H9 (cell line): ENCODE results near the gene PHLDA1. TPM values are rescaled to one million over a fixed set of nuclear protein-coding genes. Genes with fewer than 3 reads are reported as not detected.

Experiments used
- DNase-seq: peaks from one replicate; pipeline ENCODE4 v3.0.0-alpha.2; 2017
- H2AFZ ChIP-seq: one replicate; pipeline ENCODE4 v1.6.1; 2013; ENCODE audit warnings: mild to moderate bottlenecking, low read length, control low read depth, moderate library complexity
- H2AK5ac ChIP-seq: 2 replicates; pipeline ENCODE4 v1.6.1; 2013; ENCODE audit warnings: low read length, control low read depth, mixed read lengths; ENCODE audit not compliant: insufficient read length
- H2BK120ac ChIP-seq: one replicate; pipeline ENCODE4 v1.6.1; 2013; ENCODE audit warnings: low read depth, mild to moderate bottlenecking, low read length, control low read depth, inconsistent platforms; ENCODE audit not compliant: poor library complexity, severe bottlenecking
- H2BK12ac ChIP-seq: 2 replicates; pipeline ENCODE4 v1.6.1; 2013; ENCODE audit warnings: low read length, control low read depth, mixed read lengths, low read depth; ENCODE audit not compliant: insufficient read length
- H2BK15ac ChIP-seq: 2 replicates; pipeline ENCODE4 v1.6.1; 2013; ENCODE audit warnings: low read depth, low read length, control low read depth
- H2BK20ac ChIP-seq: one replicate; pipeline ENCODE4 v1.6.1; 2013; ENCODE audit warnings: low read depth, mild to moderate bottlenecking, low read length, control low read depth, inconsistent platforms; ENCODE audit not compliant: poor library complexity, severe bottlenecking
- H2BK5ac ChIP-seq: 2 replicates; pipeline ENCODE4 v1.6.1; 2013; ENCODE audit warnings: low read length, control low read depth, mixed read lengths; ENCODE audit not compliant: insufficient read length
- H3K14ac ChIP-seq: 2 replicates; pipeline ENCODE4 v1.6.1; 2013; ENCODE audit warnings: low read length, control low read depth; ENCODE audit not compliant: insufficient read depth
- H3K18ac ChIP-seq: 2 replicates; pipeline ENCODE4 v1.6.1; 2013; ENCODE audit warnings: low read depth, mild to moderate bottlenecking, mixed read lengths, low read length, control low read depth; ENCODE audit not compliant: insufficient read length
- H3K23ac ChIP-seq: 2 replicates; pipeline ENCODE4 v1.6.1; 2013; ENCODE audit warnings: low read length, control low read depth, mixed read lengths, low read depth; ENCODE audit not compliant: insufficient read length
- H3K23me2 ChIP-seq: 2 replicates; pipeline ENCODE4 v1.6.1; 2013; ENCODE audit warnings: low read depth, mild to moderate bottlenecking, mixed read lengths, low read length, control low read depth; ENCODE audit not compliant: insufficient read length, poor library complexity, severe bottlenecking
- H3K27ac ChIP-seq: 2 replicates; pipeline ENCODE4 v1.5.1; 2013; ENCODE audit warnings: low read length, control low read depth, mixed read lengths, low read depth; ENCODE audit not compliant: insufficient read length
- H3K27me3 ChIP-seq: 2 replicates; pipeline ENCODE4 v1.6.1; 2013; ENCODE audit warnings: low read length, control low read depth, inconsistent platforms; ENCODE audit not compliant: insufficient read depth
- H3K4ac ChIP-seq: 2 replicates; pipeline ENCODE4 v1.6.1; 2013; ENCODE audit warnings: low read depth, mild to moderate bottlenecking, control low read depth, inconsistent platforms, low read length, moderate library complexity
- H3K4me1 ChIP-seq: 2 replicates; pipeline ENCODE4 v1.6.1; 2013; ENCODE audit warnings: low read length, control low read depth, inconsistent platforms; ENCODE audit not compliant: insufficient read depth
- H3K4me2 ChIP-seq: 2 replicates; pipeline ENCODE4 v1.6.1; 2013; ENCODE audit warnings: low read length, control low read depth, mixed read lengths; ENCODE audit not compliant: insufficient read length, insufficient read depth
- H3K56ac ChIP-seq: 2 replicates; pipeline ENCODE4 v1.6.1; 2013; ENCODE audit warnings: low read depth, mild to moderate bottlenecking, mixed read lengths, low read length, control low read depth; ENCODE audit not compliant: insufficient read length
- H3K79me1 ChIP-seq: 2 replicates; pipeline ENCODE4 v1.6.1; 2013; ENCODE audit warnings: low read depth, mild to moderate bottlenecking, moderate library complexity, low read length, control low read depth, inconsistent platforms; ENCODE audit not compliant: insufficient read depth, poor library complexity, severe bottlenecking
- H3K79me2 ChIP-seq: 2 replicates; pipeline ENCODE4 v1.6.1; 2013; ENCODE audit warnings: low read length, control low read depth, inconsistent platforms; ENCODE audit not compliant: insufficient read depth
- H3K9ac ChIP-seq: 2 replicates; pipeline ENCODE4 v1.6.1; 2013; ENCODE audit warnings: low read length, control low read depth, mixed read lengths; ENCODE audit not compliant: insufficient read length; ENCODE audit errors: extremely low read depth
- H3K9me3 ChIP-seq: one replicate; pipeline ENCODE4 v1.6.1; 2013; ENCODE audit warnings: low read depth, low read length, inconsistent platforms; ENCODE audit not compliant: control insufficient read depth
- H3T11ph ChIP-seq: one replicate; pipeline ENCODE4 v1.6.1; 2013; ENCODE audit warnings: mild to moderate bottlenecking, low read length, control low read depth, inconsistent platforms
- H4K20me1 ChIP-seq: one replicate; pipeline ENCODE4 v1.6.1; 2013; ENCODE audit not compliant: control insufficient read depth, insufficient read length, insufficient read depth
- H4K5ac ChIP-seq: 2 replicates; pipeline ENCODE4 v1.6.1; 2013; ENCODE audit warnings: low read depth, mild to moderate bottlenecking, mixed read lengths, low read length, control low read depth; ENCODE audit not compliant: insufficient read length
- H4K8ac ChIP-seq: replicated peaks from 2 replicates; pipeline ENCODE4 v1.6.1; 2013; ENCODE audit warnings: low read length, control low read depth, mixed read lengths, low read depth; ENCODE audit not compliant: insufficient read length
- H4K91ac ChIP-seq: 2 replicates; pipeline ENCODE4 v1.6.1; 2013; ENCODE audit warnings: low read depth, mild to moderate bottlenecking, moderate library complexity, mixed read lengths, low read length, control low read depth; ENCODE audit not compliant: insufficient read length
- H3K27ac Mint-ChIP-seq, 3 experiments: 2 replicates in 2 of 3; 3 replicates in 1 of 3; pipeline ENCODE4 v1.8.0; 2020 to 2021; ENCODE audit warnings: mixed read lengths in 3 of 3, mild to moderate bottlenecking in 1 of 3, moderate library complexity in 1 of 3
- H3K27me3 Mint-ChIP-seq: 2 replicates; pipeline ENCODE4 v1.8.0; 2021; ENCODE audit warnings: low read depth, mild to moderate bottlenecking, moderate library complexity, mixed read lengths
- H3K36me3 Mint-ChIP-seq, 3 experiments: 2 replicates in 2 of 3; 3 replicates in 1 of 3; pipeline ENCODE4 v1.8.0; 2020 to 2021; ENCODE audit warnings: low read depth in 3 of 3, mixed read lengths in 3 of 3; ENCODE audit not compliant: insufficient read depth in 1 of 3
- H3K4me1 Mint-ChIP-seq, 2 experiments: 2 replicates each; pipeline ENCODE4 v1.8.0; 2020; ENCODE audit warnings: mixed read lengths in 2 of 2
- H3K4me3 Mint-ChIP-seq, 2 experiments: 2 replicates in 1 of 2; 3 replicates in 1 of 2; pipeline ENCODE4 v1.8.0; 2020 to 2021; ENCODE audit warnings: mild to moderate bottlenecking in 2 of 2, mixed read lengths in 2 of 2, moderate library complexity in 1 of 2
- H3K9me3 Mint-ChIP-seq, 2 experiments: 2 replicates in 1 of 2; 3 replicates in 1 of 2; pipeline ENCODE4 v1.8.0; 2020; ENCODE audit warnings: mild to moderate bottlenecking in 2 of 2, mixed read lengths in 2 of 2, moderate library complexity in 1 of 2
- CTCF ChIP-seq: fragments of 200-600 bp; sonication (generic); conservative IDR thresholded peaks from 3 replicates; pipeline ENCODE4 v1.8.0; 2021; ENCODE audit warnings: antibody characterized with exemption, mild to moderate bottlenecking
- WGBS: extraction: QIAGEN DNeasy Blood & Tissue Kit; methylation state at CpG from one replicate; pipeline ENCODE4 v1.1.7; 2013; ENCODE audit warnings: missing lambda C conversion rate, low lambda C conversion rate, mixed read lengths; ENCODE audit not compliant: insufficient read length; ENCODE audit errors: extremely low coverage; 5-methylcytosine and 5-hydroxymethylcytosine counted together
- total RNA-seq: library from RNA; stranded (reverse); gene quantifications from 2 replicates; pipeline ENCODE4 v1.2.1, GENCODE V29; 2021

The PHLDA1 gene
- total RNA-seq, 1 experiment from 2014 or later: 106 TPM

GRCh38 chr12:75978677-75979076, 52.9 kb downstream of the PHLDA1 start:
- Histone ChIP-seq H3K9me3 (no peaks in the 10 kb centered on the region), H2BK120ac (no peak overlapping the region), H4K5ac (no peak overlapping the region), H3K27me3 (no peaks in the 10 kb centered on the region), H4K91ac (no peak overlapping the region), H3K56ac (no peak overlapping the region), H3K4me2 (no peak overlapping the region), H3K18ac (no peak overlapping the region), H2BK15ac (no peak overlapping the region), H4K20me1 (no peaks in the 10 kb centered on the region), H3K4me1 (peaks cover 12% of the 10 kb centered on the region), H4K8ac (no peak overlapping the region), H3K4ac (no peak overlapping the region), H3K79me1 (no peaks in the 10 kb centered on the region), H2BK12ac (no peak overlapping the region), H3K27ac (no peak overlapping the region), H3K9ac (no peak overlapping the region), H3T11ph (no peak overlapping the region), H3K23me2 (no peaks in the 10 kb centered on the region), H3K14ac (no peak overlapping the region), H2BK20ac (no peak overlapping the region), H2BK5ac (no peak overlapping the region), H3K23ac (no peak overlapping the region), H3K79me2 (no peaks in the 10 kb centered on the region), H2AFZ (no peak overlapping the region), H2AK5ac (no peak overlapping the region)
- no peaks in the 10 kb centered on the region for H3K9me3 Mint-ChIP-seq
- H3K27me3 Mint-ChIP-seq: no peaks in the 10 kb centered on the region
- TF ChIP-seq CTCF: no peak
- DNase-seq: no peak
- peaks cover 48 to 49% of the 10 kb centered on the region in 2 experiments for H3K4me1 Mint-ChIP-seq
- peak overlapping the region in 2 of 3 experiments; percentile 20 to 89; a peak in 3 of 7 replicates for H3K27ac Mint-ChIP-seq
- WGBS: no CpG with 5 or more reads among the region's 3 CpGs
- H3K4me3 Mint-ChIP-seq: no peak overlapping the region
- H3K36me3 Mint-ChIP-seq: no peaks in the 10 kb centered on the region; a peak in 1 of 7 replicates
